ENCODE data around the gene GNAI3.

GNAI3 gene

DNA sequence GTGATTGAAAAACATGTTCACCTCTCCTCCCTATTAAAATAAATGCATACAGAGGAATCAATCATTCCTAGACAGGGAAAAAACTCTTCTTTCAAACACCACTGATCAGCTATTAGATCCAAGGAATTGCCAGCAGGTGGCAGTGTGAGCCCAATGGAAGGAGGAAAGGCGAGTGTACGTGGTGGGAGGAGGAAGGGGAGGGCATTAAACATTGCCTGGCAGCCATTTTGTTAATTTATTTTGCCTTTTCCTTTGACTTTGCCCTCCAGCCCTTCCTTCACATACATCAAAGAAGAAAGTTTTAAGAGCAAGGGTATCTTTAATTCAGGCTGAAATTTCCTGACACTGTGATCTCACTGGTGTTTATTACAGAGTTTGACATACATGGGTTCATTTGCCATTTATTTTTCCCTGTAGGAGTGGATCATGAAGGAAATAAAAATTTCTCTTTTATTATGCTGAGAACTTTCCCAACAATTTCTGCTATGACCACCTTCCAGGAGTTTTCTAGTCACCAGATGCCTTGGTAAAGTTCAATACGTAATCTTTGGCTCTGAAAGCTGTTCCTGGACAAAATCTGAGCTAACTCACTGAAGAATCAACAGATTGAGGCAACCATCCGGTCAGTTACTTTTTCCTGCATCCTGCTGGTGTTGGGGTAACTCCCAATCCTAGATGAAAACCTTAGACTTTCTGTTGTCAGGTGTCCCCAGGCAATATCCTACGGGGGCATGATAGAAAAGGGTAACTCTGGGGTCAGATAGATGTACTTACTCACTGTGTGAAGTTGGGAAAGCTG is 1.9 kb upstream of the GNAI3 start:
- DNase-seq, result peak; percentile 75

- DNase-seq, result peak; percentile 9
Observed at GRCh38 chr1:109547463-109548320, 723 bp upstream of the GNAI3 start.

- no peak for DNase-seq
Observed at GRCh38 chr1:109556563-109556962, 8.1 kb downstream of the GNAI3 start.

- no peak for DNase-seq
Observed at GRCh38 chr1:109557520-109557919, 9.1 kb downstream of the GNAI3 start.

DNA sequence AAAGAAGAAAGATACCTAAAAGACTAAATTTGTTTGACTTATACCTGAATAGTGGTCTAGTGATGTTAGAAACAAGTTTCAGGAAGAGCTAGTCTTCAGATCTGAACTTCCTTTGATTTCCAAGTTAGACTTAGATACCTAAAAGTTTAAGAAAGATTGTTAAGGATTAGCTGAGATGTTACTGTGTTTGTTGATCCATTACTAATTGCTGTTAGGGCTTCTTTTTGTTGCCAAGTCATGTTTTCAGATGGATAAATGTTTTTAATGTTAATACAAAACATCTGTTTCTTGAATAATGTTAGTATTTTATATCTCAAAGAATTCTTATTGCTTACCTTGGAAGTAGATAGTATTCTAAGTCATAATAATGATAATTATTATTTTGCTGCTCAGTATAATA is 11.6 kb downstream of the GNAI3 start:
- DNase-seq, result no peak

- no peak for DNase-seq
Observed at GRCh38 chr1:109564194-109564878, 15.9 kb downstream of the GNAI3 start.

GRCh38 chr1:109565241-109565640 is 16.8 kb downstream of the GNAI3 start:
- DNase-seq, result no peak

- no peak for DNase-seq
Observed at GRCh38 chr1:109566982-109567381, 18.6 kb downstream of the GNAI3 start.

GRCh38 chr1:109567877-109568672 is 19.7 kb downstream of the GNAI3 start:
- no peak for DNase-seq

GRCh38 chr1:109569323-109569722 is 20.9 kb downstream of the GNAI3 start:
- DNase-seq, result no peak

- no peak for DNase-seq
Observed at GRCh38 chr1:109570414-109570813, 22.0 kb downstream of the GNAI3 start.

DNA sequence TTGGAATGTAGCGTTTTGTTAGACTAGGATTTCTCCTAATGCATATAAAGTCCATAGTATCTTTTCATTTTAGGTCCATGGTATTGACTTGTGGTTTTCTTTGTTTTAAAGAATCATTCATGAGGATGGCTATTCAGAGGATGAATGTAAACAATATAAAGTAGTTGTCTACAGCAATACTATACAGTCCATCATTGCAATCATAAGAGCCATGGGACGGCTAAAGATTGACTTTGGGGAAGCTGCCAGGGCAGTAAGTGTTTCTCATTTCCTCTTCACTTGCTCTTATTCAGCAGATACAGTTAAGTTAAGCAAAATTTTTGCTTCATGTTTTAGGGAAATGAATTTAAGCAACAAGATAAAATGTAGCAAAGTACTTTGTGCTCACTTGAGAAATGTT is 25.4 kb downstream of the GNAI3 start:
- DNase-seq, result no peak

GRCh38 chr1:109578947-109579443 is 30.6 kb downstream of the GNAI3 start:
- no peak for DNase-seq

GRCh38 chr1:109579491-109579890 is 31.1 kb downstream of the GNAI3 start:
- DNase-seq, result no peak

DNA sequence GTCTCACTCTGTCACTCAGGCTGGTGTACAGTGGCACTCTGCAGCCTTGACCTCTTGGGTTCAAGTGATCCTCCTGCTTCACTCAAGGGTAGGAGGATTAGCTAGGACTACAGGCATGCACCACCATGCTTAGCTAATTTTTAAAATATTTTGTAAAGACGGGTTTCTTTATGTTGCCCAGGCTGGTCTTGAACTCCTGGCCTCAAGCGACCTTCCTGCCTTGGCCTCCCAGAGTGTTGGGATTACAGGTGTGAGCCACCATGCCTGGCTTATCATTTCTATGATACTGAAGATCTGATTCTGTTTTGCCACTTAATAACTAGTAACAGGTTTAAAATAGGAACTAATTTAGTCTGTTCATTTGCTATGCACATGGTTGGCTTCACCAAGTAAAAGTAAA is 33.6 kb downstream of the GNAI3 start:
- DNase-seq, result no peak

GRCh38 chr1:109584766-109585165 is 36.4 kb downstream of the GNAI3 start:
- DNase-seq, result no peak

DNA sequence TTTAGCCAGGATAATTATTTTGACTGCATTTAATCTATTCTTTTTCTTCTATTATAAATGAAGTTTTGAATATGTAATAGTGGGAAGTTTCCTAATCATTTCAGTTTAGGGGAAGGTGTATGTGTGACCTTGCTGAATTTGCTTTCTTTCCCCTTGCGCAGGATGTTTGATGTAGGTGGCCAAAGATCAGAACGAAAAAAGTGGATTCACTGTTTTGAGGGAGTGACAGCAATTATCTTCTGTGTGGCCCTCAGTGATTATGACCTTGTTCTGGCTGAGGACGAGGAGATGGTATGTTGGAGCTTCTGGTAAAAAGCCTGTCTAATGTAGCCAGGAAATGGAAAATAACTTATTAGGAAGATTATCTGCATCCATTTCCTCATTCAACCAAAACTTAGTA is 37.6 kb downstream of the GNAI3 start:
- DNase-seq, result no peak

DNA sequence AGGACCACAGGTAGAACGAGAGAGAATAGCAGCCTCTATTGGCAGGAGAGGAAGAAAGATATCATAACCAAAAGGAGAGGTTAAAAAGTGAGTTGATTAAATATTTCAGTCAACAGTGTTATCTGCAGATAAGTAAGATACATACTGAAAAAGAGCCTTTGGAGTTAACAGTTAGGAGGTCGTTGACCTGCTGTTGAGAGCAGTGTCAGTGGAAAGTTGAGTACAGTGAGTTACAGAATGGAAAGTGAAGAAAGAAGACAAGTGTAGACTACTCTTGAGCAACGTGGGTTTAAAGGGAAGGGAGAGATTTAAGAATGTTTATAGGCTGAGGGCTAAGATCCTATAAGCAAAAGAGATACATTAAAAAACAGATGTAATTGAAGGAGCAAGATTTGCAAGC is 40.8 kb downstream of the GNAI3 start:
- no peak for DNase-seq

GRCh38 chr1:109589679-109590078 is 41.3 kb downstream of the GNAI3 start:
- DNase-seq, result no peak

- DNase-seq, result no peak
Observed at GRCh38 chr1:109592916-109593315, 44.5 kb downstream of the GNAI3 start.

DNA sequence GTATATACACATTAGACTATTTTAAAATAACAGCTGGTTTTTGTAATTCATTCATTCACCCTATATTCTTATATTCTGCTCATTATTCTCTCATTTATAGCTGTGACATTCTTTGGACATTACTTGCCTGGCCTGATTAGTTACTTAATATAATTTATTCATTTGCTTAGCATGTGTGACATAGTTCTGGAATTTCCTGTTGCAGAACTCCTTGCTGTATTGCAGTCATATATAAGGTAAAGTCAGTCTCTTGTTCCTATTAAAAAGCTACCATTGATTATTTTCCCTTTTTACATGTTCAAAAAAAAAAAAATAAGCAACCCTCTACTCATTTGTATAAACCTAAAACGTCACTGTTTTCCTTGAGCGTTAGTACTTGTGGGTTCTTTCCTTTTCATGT is 47.1 kb downstream of the GNAI3 start:
- no peak for DNase-seq

- no peak for DNase-seq
Observed at GRCh38 chr1:109598156-109598555, 49.7 kb downstream of the GNAI3 start.

- no peak for DNase-seq
Observed at GRCh38 chr1:109598655-109599054, 50.2 kb downstream of the GNAI3 start.
